ENCODE measurements around the gene LTC4S.

Gene LTC4S

DNA sequence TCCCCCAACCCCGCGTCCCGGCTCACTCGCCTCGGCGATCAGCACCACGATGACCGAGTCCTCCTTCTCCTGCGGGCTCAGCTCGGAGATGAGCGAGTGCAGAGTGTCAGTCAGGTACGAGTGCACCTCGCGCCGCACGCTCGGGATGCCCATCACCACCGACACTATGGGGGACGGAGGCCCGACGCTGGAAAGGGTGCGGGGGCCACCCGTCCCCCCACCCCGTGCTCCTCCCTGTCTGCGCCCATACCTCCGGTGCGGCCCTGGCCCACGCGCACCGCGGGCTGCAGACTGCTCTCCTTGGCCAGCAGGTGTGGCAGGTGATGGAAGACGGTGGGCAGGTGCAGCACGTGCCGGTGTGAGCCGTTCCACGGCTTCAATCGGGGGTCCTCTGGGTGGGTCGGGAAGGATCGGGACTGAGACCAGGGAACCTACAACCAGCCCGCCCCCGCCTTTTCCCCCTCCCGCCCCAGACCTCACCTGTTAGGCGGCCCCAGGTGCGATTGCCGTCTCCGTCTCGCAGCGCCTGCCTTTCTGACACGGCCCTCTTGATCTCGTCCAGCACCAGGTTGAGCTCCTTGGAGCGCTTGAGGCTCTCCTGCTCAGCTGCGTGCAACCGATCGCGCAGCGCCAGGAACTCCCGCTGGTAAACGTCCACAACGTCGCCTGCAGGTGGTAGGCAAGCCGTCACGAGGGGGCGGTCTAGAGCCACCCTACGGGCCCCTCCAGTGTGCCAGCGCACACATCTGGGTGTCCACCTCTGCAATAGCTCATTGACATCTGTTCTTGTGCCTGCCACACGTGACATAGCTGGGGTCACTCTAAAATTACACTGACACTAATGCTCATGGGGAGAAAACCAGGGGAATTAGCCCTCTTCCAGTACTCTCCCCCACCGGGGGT lies 7.8 kb downstream of the LTC4S start:
- Histone ChIP-seq H3K4me3 (ENCODE audit: low read length) (no peak overlapping the region), H3K27me3 (ENCODE audit: insufficient read depth, low read length) (no peaks in the 10 kb centered on the region), H2AFZ (ENCODE audit: low read depth, low read length) (no peak overlapping the region), H3K36me3 (ENCODE audit: insufficient read depth, low read length) (peaks cover 42% of the 10 kb centered on the region), H3K9me3 (ENCODE audit: low read length) (no peaks in the 10 kb centered on the region), H3K4me1 (ENCODE audit: insufficient read depth, low read length) (peaks cover 27% of the 10 kb centered on the region)

DNA sequence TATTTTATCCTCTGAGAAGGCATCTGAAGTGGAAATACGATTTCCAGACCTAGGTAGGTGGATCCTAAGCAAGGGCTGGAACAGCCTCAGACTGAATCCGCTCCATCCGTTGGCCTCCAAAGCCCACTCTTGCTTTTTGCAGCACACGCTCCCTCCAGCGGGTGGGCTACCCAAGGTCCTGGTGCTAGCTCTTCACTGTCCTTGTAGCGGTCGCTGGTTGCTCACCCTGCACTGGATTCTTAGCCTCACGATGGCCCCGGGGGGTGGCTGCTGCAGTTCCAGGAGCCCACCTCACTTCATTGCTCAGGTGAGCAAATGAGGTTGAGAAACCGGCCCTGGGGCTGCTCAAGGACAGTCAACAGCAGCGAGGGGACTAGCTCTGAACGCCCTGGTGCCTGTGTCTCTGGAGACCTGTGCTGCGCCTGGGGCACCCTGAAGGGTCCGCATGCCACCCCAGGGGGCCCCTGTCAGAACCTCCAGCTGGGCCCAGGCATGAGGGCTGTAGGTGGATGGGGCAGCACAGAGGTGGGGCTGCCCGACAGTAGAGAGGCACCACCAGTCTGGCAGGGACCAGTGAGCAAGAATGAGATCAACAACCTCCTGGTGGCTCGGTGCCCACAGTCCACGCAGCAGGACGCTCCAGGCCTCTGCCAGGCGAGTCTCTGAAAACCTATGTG lies 8.6 kb downstream of the LTC4S start:
- H3K27me3 ChIP-seq (ENCODE audit: insufficient read depth, low read length) = no peaks in the 10 kb centered on the region
- H3K4me3 ChIP-seq (ENCODE audit: low read length) = no peak overlapping the region
- H3K4me1 ChIP-seq (ENCODE audit: insufficient read depth, low read length) = peaks cover 27% of the 10 kb centered on the region
- no peaks in the 10 kb centered on the region for H3K9me3 ChIP-seq (ENCODE audit: low read length)
- H3K36me3 ChIP-seq (ENCODE audit: insufficient read depth, low read length) = peaks cover 36% of the 10 kb centered on the region
- H2AFZ ChIP-seq (ENCODE audit: low read depth, low read length) = no peak overlapping the region

GRCh38 chr5:179802950-179803562 lies 9.3 kb downstream of the LTC4S start:
- Histone ChIP-seq H3K9me3 (ENCODE audit: low read length) (no peaks in the 10 kb centered on the region), H3K27me3 (ENCODE audit: insufficient read depth, low read length) (no peaks in the 10 kb centered on the region), H3K4me3 (ENCODE audit: low read length) (no peak overlapping the region), H2AFZ (ENCODE audit: low read depth, low read length) (no peak overlapping the region), H3K4me1 (ENCODE audit: insufficient read depth, low read length) (peaks cover 27% of the 10 kb centered on the region), H3K36me3 (ENCODE audit: insufficient read depth, low read length) (peaks cover 29% of the 10 kb centered on the region)

- Histone ChIP-seq H3K36me3 (ENCODE audit: insufficient read depth, low read length) (peaks cover 21% of the 10 kb centered on the region), H3K4me3 (ENCODE audit: low read length) (no peak overlapping the region), H3K9me3 (ENCODE audit: low read length) (no peaks in the 10 kb centered on the region), H3K4me1 (ENCODE audit: insufficient read depth, low read length) (peaks cover 27% of the 10 kb centered on the region), H3K27me3 (ENCODE audit: insufficient read depth, low read length) (no peaks in the 10 kb centered on the region), H2AFZ (ENCODE audit: low read depth, low read length) (no peak overlapping the region)
Observed at GRCh38 chr5:179803651-179804554, 10.1 kb downstream of the LTC4S start.

GRCh38 chr5:179804555-179804947 lies 10.8 kb downstream of the LTC4S start:
- Histone ChIP-seq H3K4me1 (ENCODE audit: insufficient read depth, low read length) (peaks cover 27% of the 10 kb centered on the region), H3K9me3 (ENCODE audit: low read length) (no peaks in the 10 kb centered on the region), H3K27me3 (ENCODE audit: insufficient read depth, low read length) (no peaks in the 10 kb centered on the region), H3K36me3 (ENCODE audit: insufficient read depth, low read length) (peaks cover 15% of the 10 kb centered on the region), H2AFZ (ENCODE audit: low read depth, low read length) (no peak overlapping the region), H3K4me3 (ENCODE audit: low read length) (no peak overlapping the region)

DNA sequence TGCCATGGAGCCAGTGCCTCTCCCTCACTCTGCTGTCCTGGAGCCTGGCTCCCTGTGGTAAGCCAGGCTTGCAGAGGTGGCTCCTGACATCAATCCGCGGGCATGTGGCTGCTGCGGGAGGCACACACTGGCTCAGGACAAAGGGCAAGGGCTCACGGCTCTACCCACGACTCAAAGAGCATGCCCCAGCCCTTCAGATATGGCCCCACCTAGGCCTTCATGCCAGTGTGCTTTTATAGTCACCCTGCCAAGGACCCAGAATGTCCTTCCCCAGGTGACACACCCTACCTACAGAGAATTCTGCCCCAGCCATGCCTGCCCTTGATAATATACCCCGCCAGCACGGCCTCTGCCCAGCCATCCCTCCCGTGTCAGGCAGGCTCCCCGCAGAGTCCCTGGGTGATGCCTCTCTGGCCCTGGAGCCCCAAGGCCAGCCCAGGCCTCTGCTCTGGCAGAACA lies 11.3 kb downstream of the LTC4S start:
- H3K4me3 ChIP-seq (ENCODE audit: low read length) = peak overlapping the region; percentile 78
- H3K9me3 ChIP-seq (ENCODE audit: low read length) = no peaks in the 10 kb centered on the region
- no peaks in the 10 kb centered on the region for H3K27me3 ChIP-seq (ENCODE audit: insufficient read depth, low read length)
- peaks cover 27% of the 10 kb centered on the region for H3K4me1 ChIP-seq (ENCODE audit: insufficient read depth, low read length)
- H2AFZ ChIP-seq (ENCODE audit: low read depth, low read length) = no peak overlapping the region
- peaks cover 10% of the 10 kb centered on the region for H3K36me3 ChIP-seq (ENCODE audit: insufficient read depth, low read length)

- H3K27me3 ChIP-seq (ENCODE audit: insufficient read depth, low read length) = no peaks in the 10 kb centered on the region
- no peak overlapping the region for H2AFZ ChIP-seq (ENCODE audit: low read depth, low read length)
- H3K36me3 ChIP-seq (ENCODE audit: insufficient read depth, low read length) = peaks cover 6% of the 10 kb centered on the region
- H3K4me3 ChIP-seq (ENCODE audit: low read length) = peak overlapping the region; percentile 78
- H3K9me3 ChIP-seq (ENCODE audit: low read length) = no peaks in the 10 kb centered on the region
- H3K4me1 ChIP-seq (ENCODE audit: insufficient read depth, low read length) = peaks cover 27% of the 10 kb centered on the region
Observed at GRCh38 chr5:179805529-179806249, 11.9 kb downstream of the LTC4S start.

DNA sequence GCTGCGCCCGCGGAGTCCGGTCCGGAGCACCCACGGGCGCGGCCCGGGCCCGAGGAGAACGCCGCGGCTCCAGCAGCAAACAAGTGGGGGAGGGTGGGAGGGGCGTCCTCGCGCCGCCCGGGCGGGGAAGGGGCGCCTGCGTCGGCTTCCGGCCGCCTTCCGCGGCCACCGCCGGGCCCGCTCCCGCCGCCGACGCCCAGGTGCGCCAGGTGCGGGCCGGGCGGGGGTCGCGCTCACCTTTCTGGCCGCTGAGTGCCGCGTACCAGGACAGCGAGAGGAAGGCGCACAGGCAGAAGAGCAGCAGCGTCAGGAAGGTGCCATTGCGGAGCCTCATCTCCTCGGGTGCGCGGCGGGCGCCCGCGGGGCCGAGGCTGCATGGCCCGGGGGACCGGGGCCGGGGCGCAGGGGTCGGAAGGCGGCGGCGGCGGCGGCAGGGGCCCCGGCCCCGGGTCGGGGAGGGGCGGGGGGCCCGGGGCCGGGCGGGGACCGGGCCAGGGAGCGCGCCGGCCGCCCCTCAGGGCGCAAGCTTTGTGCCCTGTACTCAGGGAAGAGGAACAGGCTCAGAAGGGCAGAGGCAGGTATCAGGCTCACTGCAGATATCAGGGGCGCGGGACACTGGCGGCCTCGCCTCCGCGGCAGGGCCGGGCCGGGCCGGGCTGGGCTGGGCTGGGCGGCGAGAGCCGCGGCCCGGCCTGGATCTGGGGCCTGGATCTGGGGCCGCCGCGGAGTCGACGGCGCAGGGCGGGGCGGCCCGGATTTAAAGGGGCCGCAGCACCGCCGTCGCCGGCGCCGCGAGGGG lies 12.7 kb downstream of the LTC4S start, which contains the start of gene MGAT4B:
Gene MGAT4B (minus strand): TSS at position 617 of the 799 bp plus-strand sequence. CDS start 283 bp downstream, at position 334.
- no peaks in the 10 kb centered on the region for H3K27me3 ChIP-seq (ENCODE audit: insufficient read depth, low read length)
- H2AFZ ChIP-seq (ENCODE audit: low read depth, low read length) = peak within 1 kb of the TSS; percentile 80
- peaks cover 2% of the 10 kb centered on the region for H3K36me3 ChIP-seq (ENCODE audit: insufficient read depth, low read length)
- H3K9me3 ChIP-seq (ENCODE audit: low read length) = no peaks in the 10 kb centered on the region
- H3K4me1 ChIP-seq (ENCODE audit: insufficient read depth, low read length) = peaks cover 27% of the 10 kb centered on the region
- H3K4me3 ChIP-seq (ENCODE audit: low read length) = peak within 1 kb of the TSS; percentile 78

DNA sequence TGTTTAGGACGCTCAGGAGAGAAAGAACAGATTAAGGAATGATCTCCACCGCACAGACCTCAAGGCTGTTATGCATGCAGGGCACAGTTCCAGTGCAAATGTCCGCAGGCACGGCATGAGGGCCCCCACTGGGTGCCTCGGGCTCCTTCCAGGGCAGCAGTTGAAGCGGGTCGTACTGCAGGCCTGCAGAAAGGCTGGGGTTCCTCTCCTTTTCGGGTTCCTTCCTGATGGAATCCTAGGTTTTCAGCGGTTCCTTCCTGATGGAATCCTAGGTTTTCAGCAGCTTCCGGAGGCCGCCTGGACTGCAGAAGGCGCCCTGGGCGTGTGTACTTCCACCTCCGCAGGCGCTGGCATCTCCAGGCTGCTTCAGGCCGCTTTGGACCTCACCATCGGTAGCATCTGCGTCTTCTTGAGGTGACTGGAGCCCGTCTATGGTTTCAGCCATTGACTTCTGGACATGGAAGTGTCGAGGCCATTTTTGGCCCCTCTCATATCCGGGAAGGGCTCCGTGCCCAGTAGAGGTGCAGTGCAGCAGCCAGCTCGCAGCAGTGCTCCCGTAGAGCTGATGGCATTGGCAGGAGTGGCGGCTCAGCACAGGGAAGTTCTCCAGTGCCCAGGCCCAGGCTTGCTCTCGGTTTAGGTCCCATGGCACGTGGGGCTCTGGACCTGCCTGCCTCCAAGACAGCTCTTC lies 18.5 kb downstream of the LTC4S start:
- Histone ChIP-seq H3K36me3 (ENCODE audit: insufficient read depth, low read length) (peaks cover 29% of the 10 kb centered on the region), H3K27me3 (ENCODE audit: insufficient read depth, low read length) (no peaks in the 10 kb centered on the region), H3K4me1 (ENCODE audit: insufficient read depth, low read length) (no peaks in the 10 kb centered on the region), H3K9me3 (ENCODE audit: low read length) (peaks cover 5% of the 10 kb centered on the region), H2AFZ (ENCODE audit: low read depth, low read length) (no peak overlapping the region), H3K4me3 (ENCODE audit: low read length) (no peak overlapping the region)

DNA sequence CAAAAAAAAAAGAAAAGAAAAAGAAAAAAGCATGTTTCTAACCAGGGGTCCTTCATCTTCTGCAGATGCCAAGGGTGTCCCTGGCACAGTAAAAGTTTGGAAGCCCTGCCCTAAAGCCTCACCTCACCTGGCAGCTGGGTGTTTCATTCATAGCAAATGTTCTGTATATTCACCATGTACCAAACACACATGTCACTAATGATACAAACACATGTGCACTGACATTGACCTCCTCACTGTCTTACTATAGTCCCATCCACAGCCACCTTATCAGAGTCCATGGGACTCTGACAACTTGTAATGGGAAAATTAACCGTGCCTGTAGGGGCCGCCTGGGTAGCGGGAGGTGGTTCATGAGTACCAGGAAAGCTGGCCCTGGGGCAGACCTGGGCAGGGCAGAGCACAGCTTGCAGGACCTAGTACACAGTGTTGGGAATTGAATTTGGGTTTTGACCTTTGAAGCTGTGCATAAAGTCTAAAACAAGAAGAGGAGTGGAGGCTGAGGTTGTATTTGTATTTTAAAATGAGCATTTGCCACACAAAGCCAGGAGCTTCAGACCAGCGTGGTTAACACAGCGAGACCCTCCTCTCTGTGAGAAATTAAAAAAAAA lies 19.3 kb downstream of the LTC4S start:
- H3K4me1 ChIP-seq (ENCODE audit: insufficient read depth, low read length) = no peaks in the 10 kb centered on the region
- no peaks in the 10 kb centered on the region for H3K27me3 ChIP-seq (ENCODE audit: insufficient read depth, low read length)
- peaks cover 29% of the 10 kb centered on the region for H3K36me3 ChIP-seq (ENCODE audit: insufficient read depth, low read length)
- no peak overlapping the region for H3K4me3 ChIP-seq (ENCODE audit: low read length)
- H2AFZ ChIP-seq (ENCODE audit: low read depth, low read length) = no peak overlapping the region
- H3K9me3 ChIP-seq (ENCODE audit: low read length) = peaks cover 5% of the 10 kb centered on the region

- Histone ChIP-seq H3K27me3 (ENCODE audit: insufficient read depth, low read length) (no peaks in the 10 kb centered on the region), H2AFZ (ENCODE audit: low read depth, low read length) (no peak overlapping the region), H3K4me1 (ENCODE audit: insufficient read depth, low read length) (peaks cover 7% of the 10 kb centered on the region), H3K4me3 (ENCODE audit: low read length) (no peak overlapping the region), H3K36me3 (ENCODE audit: insufficient read depth, low read length) (peaks cover 29% of the 10 kb centered on the region), H3K9me3 (ENCODE audit: low read length) (peaks cover 5% of the 10 kb centered on the region)
Observed at GRCh38 chr5:179814090-179814489, 20.3 kb downstream of the LTC4S start.

Data from neuron (in vitro differentiated cells).